Left kidney (tissue), 8 donors: ENCODE data around the gene FAM110A. TPM values are rescaled to one million over a fixed set of nuclear protein-coding genes. Genes with fewer than 3 reads are reported as not detected.
"Not testable (repeated sequence)": the region's sequence is repeated elsewhere in the genome, so short reads cannot be mapped to it uniquely, and the experiment has no call there.

Experiments
- DNase-seq: peaks from one replicate; pipeline ENCODE4 v3.0.0-alpha.2; 2013
- long read RNA-seq, 8 donors: transcript quantifications; one replicate each; lab custom pipeline, GENCODE V29; 2026
- polyA plus RNA-seq: library from polyadenylated mRNA; unstranded; fragments of 120-200 nt; gene quantifications from one replicate; pipeline ENCODE4 v1.2.1, GENCODE V29; 2013; ENCODE audit not compliant: insufficient read length

The FAM110A gene
- 7.6 TPM for polyA plus RNA-seq
- long read RNA-seq, donor 1, transcript FAM110A-206 (2 exons, 1,614 nt), result major isoform, 6 of 40 reads
- long read RNA-seq, donor 1, partial matches to known transcripts, result 30 of 40 reads
- long read RNA-seq, donor 1, other reads (novel, unspliced or antisense), result 0 of 40 reads
- long read RNA-seq, donor 2, partial matches to known transcripts, result 0 of 5 reads
- long read RNA-seq, donor 2, other reads (novel, unspliced or antisense), result 0 of 5 reads
- long read RNA-seq, donor 3, partial matches to known transcripts, result 0 of 2 reads
- long read RNA-seq, donor 3, other reads (novel, unspliced or antisense), result 0 of 2 reads
- long read RNA-seq, donor 4, result 0 reads
- long read RNA-seq, donor 5, transcript FAM110A-204 (2 exons, 1,809 nt), result major isoform, 5 of 23 reads
- long read RNA-seq, donor 5, partial matches to known transcripts, result 14 of 23 reads
- long read RNA-seq, donor 5, other reads (novel, unspliced or antisense), result 0 of 23 reads
- long read RNA-seq, donor 6, partial matches to known transcripts, result 17 of 20 reads
- long read RNA-seq, donor 6, other reads (novel, unspliced or antisense), result 0 of 20 reads
- long read RNA-seq, donor 7, partial matches to known transcripts, result 0 of 3 reads
- long read RNA-seq, donor 7, other reads (novel, unspliced or antisense), result 0 of 3 reads
- long read RNA-seq, donor 8, partial matches to known transcripts, result 0 of 2 reads
- long read RNA-seq, donor 8, other reads (novel, unspliced or antisense), result 0 of 2 reads

GRCh38 chr20:833450-834150 lies at the start of gene FAM110A:
Gene FAM110A, plus strand, starts transcription at chr20:833715. Its CDS starts 11,090 bp downstream, at chr20:844805.
- DNase-seq, result peak; percentile 94

- DNase-seq, result peak; percentile 19
These were observed 45.7 kb upstream of the FAM110A start for GRCh38 chr20:787825-788224.

- DNase-seq, result no peak
These were observed 42.5 kb upstream of the FAM110A start for GRCh38 chr20:791056-791455.

- DNase-seq, result no peak
These were observed 41.3 kb upstream of the FAM110A start for GRCh38 chr20:792248-792647.

- DNase-seq, result no peak
These were observed 36.6 kb upstream of the FAM110A start for GRCh38 chr20:796921-797320.

GRCh38 chr20:798746-799145 lies 34.8 kb upstream of the FAM110A start:
- DNase-seq, result not testable (repeated sequence)

- DNase-seq, result not testable (repeated sequence)
These were observed 33.5 kb upstream of the FAM110A start for GRCh38 chr20:800026-800425.

- DNase-seq, result no peak
These were observed 31.8 kb upstream of the FAM110A start for GRCh38 chr20:801678-802077.

- peak; percentile 8 for DNase-seq
These were observed 27.8 kb upstream of the FAM110A start for GRCh38 chr20:805713-806112.

- DNase-seq, result not testable (repeated sequence)
These were observed 21.6 kb upstream of the FAM110A start for GRCh38 chr20:811776-812434.

GRCh38 chr20:812435-812814 lies 21.1 kb upstream of the FAM110A start:
- not testable (repeated sequence) for DNase-seq

- no peak for DNase-seq
These were observed 20.1 kb upstream of the FAM110A start for GRCh38 chr20:813390-813789.

- DNase-seq, result no peak
These were observed 18.3 kb upstream of the FAM110A start for GRCh38 chr20:815226-815625.

- DNase-seq, result peak; percentile 55
These were observed 17.5 kb upstream of the FAM110A start for GRCh38 chr20:815914-816606.

- DNase-seq, result no peak
These were observed 15.4 kb upstream of the FAM110A start for GRCh38 chr20:818001-818664.

- DNase-seq, result no peak
These were observed 13.7 kb upstream of the FAM110A start for GRCh38 chr20:819680-820322.

- DNase-seq, result no peak
These were observed 13.1 kb upstream of the FAM110A start for GRCh38 chr20:820323-820953.

- no peak for DNase-seq
These were observed 12.3 kb upstream of the FAM110A start for GRCh38 chr20:821046-821730.

- DNase-seq, result no peak
These were observed 11.8 kb upstream of the FAM110A start for GRCh38 chr20:821731-822065.
